AG04450 (cell line): ENCODE data around the gene PRKAG2. TPM values are rescaled to one million over a fixed set of nuclear protein-coding genes. Genes with fewer than 3 reads are reported as not detected.

Experiments used
- CTCF ChIA-PET: fragments of 300-600, 350-600 bp; formaldehyde crosslinking; extraction: SDS; loops from one replicate; lab custom pipeline; 2022; ENCODE audit warnings: antibody characterized with exemption, inconsistent platforms; lab: Charles Lee
- POLR2A ChIA-PET: fragments of 350-600 bp; formaldehyde crosslinking; extraction: SDS; loops from one replicate; lab custom pipeline; 2021; ENCODE audit warnings: antibody characterized with exemption, inconsistent platforms; lab: Yijun Ruan, JAX
- DNase-seq: peaks from one replicate; pipeline ENCODE4 v3.0.0-alpha.2; 2011; ENCODE audit warnings: low read depth, low spot score
- H3K27ac ChIP-seq: one replicate; pipeline ENCODE4 v1.5.1; 2012; ENCODE audit warnings: low read depth, low read length, control low read depth
- H3K27me3 ChIP-seq: one replicate; pipeline ENCODE4 v1.6.0; 2012; ENCODE audit warnings: low read length; ENCODE audit not compliant: control insufficient read depth, insufficient read depth
- H3K4me3 ChIP-seq: 2 replicates; pipeline ENCODE4 v1.5.1; 2011; ENCODE audit warnings: mild to moderate bottlenecking, low read depth, low read length, control low read depth
- H3K9me3 ChIP-seq: 2 replicates; pipeline ENCODE4 v1.5.1; 2012; ENCODE audit warnings: low read length; ENCODE audit not compliant: control insufficient read depth, insufficient read depth
- CTCF ChIP-seq: IDR thresholded peaks from 2 replicates; pipeline ENCODE4 v1.5.1; 2011; ENCODE audit warnings: low read depth, low read length, control low read depth, inconsistent platforms
- polyA plus RNA-seq: library from polyadenylated mRNA; depleted of rRNA; stranded (reverse); fragments of >200 nt; gene quantifications from 2 replicates; pipeline ENCODE4 v1.2.3, GENCODE V29; 2011

PRKAG2 gene
- polyA plus RNA-seq, 1 experiment = 45.0 TPM

GRCh38 chr7:151696721-151697514, 180.0 kb downstream of the PRKAG2 start:
- TF ChIP-seq CTCF = no peak
- no peaks in the 10 kb centered on the region; the same call in 1 of the 2 replicates for H3K9me3 ChIP-seq
- POLR2A ChIA-PET = no interaction called here
- no peak overlapping the region for H3K4me3 ChIP-seq
- no peaks in the 10 kb centered on the region for H3K27me3 ChIP-seq
- DNase-seq = no peak
- CTCF ChIA-PET = interaction anchor here (0.6 to 1.4 kb wide), 2 partner anchors 8 to 16 kb away, joined by 3 read pairs; no protein-coding TSS in a partner anchor
- H3K27ac ChIP-seq = no peak overlapping the region

- ChIA-PET CTCF (interaction anchor here (1.4 kb wide), 1 partner anchor 13 kb away, joined by 4 read pairs; no protein-coding TSS in a partner anchor), POLR2A (no interaction called here)
- no peaks in the 10 kb centered on the region; the same call in 1 of the 2 replicates for H3K9me3 ChIP-seq
Observed at GRCh38 chr7:151695951-151696541, 180.9 kb downstream of the PRKAG2 start.

GRCh38 chr7:151694828-151695580, 181.9 kb downstream of the PRKAG2 start:
- CTCF ChIA-PET = interaction anchor here (1.4 kb wide), 1 partner anchor 12 kb away, joined by 4 read pairs; no protein-coding TSS in a partner anchor
- no peak overlapping the region for H3K4me3 ChIP-seq
- no peak for TF ChIP-seq CTCF
- POLR2A ChIA-PET = no interaction called here
- no peaks in the 10 kb centered on the region for H3K27me3 ChIP-seq
- no peak overlapping the region for H3K27ac ChIP-seq
- H3K9me3 ChIP-seq = no peaks in the 10 kb centered on the region; the same call in 1 of the 2 replicates
- DNase-seq = no peak

More at GRCh38 chr7:151695951-151696541, 180.9 kb downstream of the PRKAG2 start:
- no peak for TF ChIP-seq CTCF
- Histone ChIP-seq H3K27me3 (no peaks in the 10 kb centered on the region), H3K27ac (no peak overlapping the region), H3K4me3 (no peak overlapping the region)
- no peak for DNase-seq

GRCh38 chr7:151694441-151694827, 182.5 kb downstream of the PRKAG2 start:
- H3K9me3 ChIP-seq = no peaks in the 10 kb centered on the region; the same call in 1 of the 2 replicates
- ChIA-PET CTCF (no interaction called here), POLR2A (interaction anchor here (0.6 kb wide), 1 partner anchor 57 kb away, joined by 5 read pairs; no protein-coding TSS in a partner anchor)
- no peak for DNase-seq
- H3K27ac ChIP-seq = no peak overlapping the region
- no peaks in the 10 kb centered on the region for H3K27me3 ChIP-seq
- TF ChIP-seq CTCF = no peak
- H3K4me3 ChIP-seq = no peak overlapping the region
